CD1c-positive myeloid dendritic cell (primary cell): ENCODE measurements around the gene NOXO1.

Experiments
- DNase-seq: peaks from one replicate; pipeline ENCODE4 v3.0.0-alpha.2; 2016; ENCODE audit errors: extremely low spot score

Gene NOXO1

GRCh38 chr16:1997494-1998359 lies 16.5 kb upstream of the NOXO1 start:
- no peak for DNase-seq

GRCh38 chr16:1993731-1994131 lies 12.5 kb upstream of the NOXO1 start:
- no peak for DNase-seq

- no peak for DNase-seq
These were observed 11.5 kb upstream of the NOXO1 start for GRCh38 chr16:1992704-1993317.

DNA sequence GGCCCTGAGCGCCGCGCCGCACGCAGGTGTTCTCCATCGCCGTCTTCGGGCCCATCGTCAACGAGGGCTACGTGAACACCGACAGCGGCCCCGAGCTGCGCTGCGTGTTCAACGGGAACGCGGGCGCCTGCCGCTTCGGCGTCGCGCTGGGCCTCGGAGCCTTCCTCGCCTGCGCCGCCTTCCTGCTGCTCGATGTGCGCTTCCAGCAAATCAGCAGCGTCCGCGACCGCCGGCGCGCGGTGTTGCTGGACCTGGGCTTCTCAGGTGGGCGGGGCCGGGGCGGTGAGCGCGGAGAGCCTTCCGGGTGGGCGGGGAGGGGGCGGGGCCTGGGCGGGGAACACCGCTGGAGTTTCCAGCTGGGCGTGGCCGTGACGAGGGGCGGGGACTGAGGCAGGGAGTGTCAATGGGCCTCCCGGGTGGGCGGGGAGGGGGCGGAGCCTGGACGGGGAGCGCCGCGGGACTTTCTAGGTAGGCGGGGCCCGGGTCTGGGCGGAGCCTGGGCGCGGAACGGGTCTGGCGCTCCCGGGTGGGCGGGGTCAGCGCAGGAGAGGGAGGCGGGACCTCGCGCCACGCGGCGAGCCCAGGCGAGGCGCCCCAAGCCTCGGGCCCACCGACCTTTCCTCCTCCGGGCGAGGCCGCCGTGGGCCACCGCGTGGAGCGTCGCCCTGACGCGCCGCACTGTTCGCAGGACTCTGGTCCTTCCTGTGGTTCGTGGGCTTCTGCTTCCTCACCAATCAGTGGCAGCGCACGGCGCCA lies 10.9 kb upstream of the NOXO1 start:
- peak; percentile 98 for DNase-seq

DNA sequence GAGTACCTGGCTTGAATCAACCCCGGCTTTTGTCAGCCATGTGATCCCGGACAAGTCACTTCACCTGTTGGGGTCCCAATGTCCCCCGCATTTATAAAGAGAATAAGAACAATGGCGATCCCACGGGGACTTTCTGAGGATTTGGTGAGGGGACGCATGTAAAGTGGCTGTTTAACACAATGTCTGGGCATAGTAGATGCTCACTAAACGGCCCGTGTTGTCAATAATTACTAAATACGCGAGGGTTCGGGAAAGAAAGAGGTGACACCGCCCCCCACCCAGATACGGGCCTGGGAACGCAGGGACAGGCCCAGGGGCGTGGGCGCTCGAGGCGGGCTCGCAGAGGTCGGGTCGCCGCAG lies 10.3 kb upstream of the NOXO1 start:
- DNase-seq: no peak

GRCh38 chr16:1991135-1991551 lies 9.9 kb upstream of the NOXO1 start:
- peak; percentile 36 for DNase-seq

DNA sequence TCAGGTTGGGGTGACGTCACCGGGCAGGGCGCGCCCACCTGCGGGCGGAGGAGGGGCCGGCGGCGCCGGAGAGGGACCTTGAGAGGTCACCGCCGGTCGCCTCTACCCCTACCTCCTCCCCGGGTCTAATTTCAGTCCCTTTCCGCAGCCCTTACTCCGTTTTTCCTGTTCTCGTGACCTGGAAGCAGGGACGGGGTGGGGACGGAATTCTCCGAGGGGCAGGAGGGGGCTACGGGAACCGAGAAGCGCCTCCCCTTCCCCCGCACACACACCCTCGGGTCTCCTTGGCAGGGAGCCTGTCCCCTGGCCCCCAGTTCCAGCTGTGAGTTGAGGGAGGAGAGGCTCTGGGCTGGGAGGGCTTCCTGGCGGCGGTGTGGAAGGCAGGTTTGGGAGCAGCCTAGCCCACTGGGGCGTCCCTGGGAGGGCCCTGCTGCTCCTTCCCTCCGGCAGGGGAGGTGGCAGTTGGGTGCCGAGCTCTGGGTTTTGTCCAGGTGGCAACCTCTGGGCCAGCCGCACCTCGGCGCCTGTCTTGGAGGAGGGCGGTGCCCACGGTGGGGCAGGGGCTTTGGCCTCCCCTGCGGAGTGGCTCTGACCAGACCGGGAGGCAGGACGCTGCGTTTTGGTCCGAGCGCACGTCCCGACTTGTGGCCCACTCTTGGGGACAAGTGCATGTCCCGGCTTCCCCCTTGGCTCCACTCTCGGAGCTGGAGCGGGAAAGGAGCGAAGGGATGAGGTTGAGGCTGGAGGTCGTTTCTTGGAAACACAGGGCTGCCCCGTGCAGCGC lies 9.3 kb upstream of the NOXO1 start:
- no peak for DNase-seq

DNA sequence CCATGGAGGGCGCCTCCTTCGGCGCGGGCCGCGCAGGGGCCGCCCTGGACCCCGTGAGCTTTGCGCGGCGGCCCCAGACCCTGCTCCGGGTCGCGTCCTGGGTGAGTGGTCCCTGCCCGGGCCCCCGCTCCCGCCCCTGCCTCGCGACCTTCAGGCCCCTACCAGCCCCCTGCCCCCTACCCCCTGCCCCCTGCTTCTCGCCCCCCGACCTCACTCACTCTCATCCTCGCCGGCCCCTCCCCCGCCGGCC lies 8.8 kb upstream of the NOXO1 start:
- DNase-seq: no peak

GRCh38 chr16:1989209-1990100 lies 8.2 kb upstream of the NOXO1 start, which contains the start of gene SYNGR3:
TSS of gene SYNGR3 (plus strand) at chr16:1989970. CDS start at chr16:1990103, 133 bp downstream.
- peak; percentile 25 for DNase-seq

DNA sequence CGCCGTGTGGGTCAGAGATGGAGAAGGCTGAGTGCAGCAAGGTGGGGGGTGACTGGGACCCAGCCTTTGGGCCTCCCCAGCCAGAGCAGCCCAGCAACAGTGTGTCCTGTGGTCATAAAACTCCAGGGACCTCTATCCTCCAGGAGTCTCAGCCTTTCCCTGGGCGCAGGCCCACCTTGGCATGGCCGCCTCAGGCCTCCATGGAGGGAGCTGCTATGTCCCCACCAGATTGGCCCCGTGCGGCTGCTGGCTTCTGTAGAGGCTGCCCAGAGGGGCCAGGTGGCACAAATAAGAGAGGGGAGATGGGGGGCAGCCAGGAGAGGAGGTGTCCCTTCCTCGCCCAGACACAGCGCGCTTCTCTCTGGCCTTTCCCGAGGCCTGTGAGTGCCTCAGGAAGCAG lies 5.9 kb upstream of the NOXO1 start:
- DNase-seq: no peak

GRCh38 chr16:1985466-1986150 lies 4.3 kb upstream of the NOXO1 start:
- DNase-seq: no peak

- DNase-seq: no peak
These were observed 3.3 kb upstream of the NOXO1 start for GRCh38 chr16:1984347-1985225.

GRCh38 chr16:1983544-1984346 lies 2.5 kb upstream of the NOXO1 start, which contains the start of gene GFER:
TSS of gene GFER (plus strand) at chr16:1984193. CDS start at chr16:1984219, 26 bp downstream.
- peak; percentile 95 for DNase-seq

DNA sequence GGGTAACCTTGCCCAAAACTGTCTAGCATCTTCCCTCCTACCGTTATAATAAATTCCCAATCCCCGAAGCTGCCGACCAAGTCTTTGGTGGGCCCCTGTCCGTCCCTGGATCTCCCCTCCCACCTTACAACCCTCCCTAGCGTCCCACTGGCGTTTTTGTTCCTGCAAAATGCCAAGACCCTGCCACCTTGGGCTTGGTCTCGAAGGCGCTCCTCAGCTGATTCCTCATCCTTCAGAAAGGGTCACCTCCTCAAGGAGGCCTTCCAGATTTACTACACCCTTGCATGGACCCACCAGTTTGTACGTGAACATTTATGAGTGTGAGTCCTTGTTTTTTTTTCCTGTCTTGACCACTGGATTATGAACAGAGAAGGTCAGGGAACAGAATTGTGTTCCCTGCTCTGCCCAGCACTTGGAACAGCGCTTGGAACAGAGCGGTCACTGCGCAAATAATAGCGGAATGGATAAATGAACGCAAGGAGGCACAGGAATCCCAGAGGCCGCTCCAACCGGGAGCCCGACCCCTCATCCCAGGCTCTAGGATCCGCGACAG lies 1.8 kb upstream of the NOXO1 start:
- DNase-seq: no peak

GRCh38 chr16:1982013-1982433 lies 754 bp upstream of the NOXO1 start:
- no peak for DNase-seq

GRCh38 chr16:1980770-1981087 lies 540 bp downstream of the NOXO1 start:
- no peak for DNase-seq

DNA sequence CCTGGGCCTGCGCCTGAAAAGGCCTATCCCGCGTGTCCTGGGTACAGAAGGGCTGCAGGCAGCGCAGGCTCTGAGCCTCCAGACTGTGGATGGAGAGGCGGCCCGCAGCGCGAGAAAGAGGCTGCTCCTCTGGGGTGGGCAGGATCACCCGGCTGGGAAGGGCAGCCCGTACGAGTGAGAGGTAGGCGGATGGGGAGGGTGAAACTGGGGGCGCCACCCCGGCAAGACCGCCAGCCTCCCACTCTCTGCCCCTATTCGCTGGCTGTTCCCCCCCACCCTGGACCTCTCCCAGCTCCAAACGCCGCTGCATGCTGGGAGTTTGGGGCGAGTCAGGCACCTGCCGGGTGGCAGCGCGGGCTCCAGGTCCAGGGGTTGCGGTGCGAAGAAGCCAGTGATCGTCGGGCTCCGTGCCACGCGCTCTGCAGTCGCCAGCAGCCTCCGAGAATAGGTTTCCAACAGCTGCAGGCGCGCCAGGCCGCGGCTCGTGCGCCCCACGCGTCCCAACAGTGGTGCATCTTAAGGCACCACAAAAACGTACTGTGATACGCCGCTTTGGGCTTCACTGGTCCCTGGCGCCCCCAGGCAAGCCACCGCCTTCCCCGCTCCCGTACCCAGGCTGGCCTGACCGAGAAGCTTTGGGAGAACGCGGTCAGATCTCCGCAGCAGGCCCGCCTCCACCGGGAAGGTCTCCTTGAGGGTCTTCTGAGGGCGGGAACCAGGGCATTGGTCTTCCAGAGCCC lies 1.1 kb downstream of the NOXO1 start:
- no peak for DNase-seq
